OCI-LY1 (cell line): ENCODE results near the gene SEMA4G.

ENCODE experiments used
- CTCF ChIP-seq: fragments of 200-600 bp; sonication (generic), shearing (Covaris generic); IDR thresholded peaks from 2 replicates; pipeline ENCODE4 v1.5.1; 2017; ENCODE audit warnings: mild to moderate bottlenecking, antibody characterized with exemption, low read length, moderate library complexity, mixed read lengths
- EZH2 ChIP-seq: fragments of 200-600 bp; sonication (generic), shearing (Covaris generic); IDR thresholded peaks from 2 replicates; pipeline ENCODE4 v1.8.0; 2017; ENCODE audit warnings: borderline replicate concordance, mixed run types, mild to moderate bottlenecking, antibody characterized with exemption, low read length, moderate library complexity, mixed read lengths

- TF ChIP-seq CTCF (no peak), EZH2 (no peak)
Observed at GRCh38 chr10:101006593-101007098, 37.3 kb downstream of the SEMA4G start.
